Stimulated activated CD8-positive, alpha-beta memory T cell treated with anti-CD3 and anti-CD28 coated beads, Interleukin-7, amount 100 ng/mL, for 48 hours (primary cell): Measurements from ENCODE around the gene CREB1.
"Not testable (repeated sequence)": the region's sequence is repeated elsewhere in the genome, so short reads cannot be mapped to it uniquely, and the experiment has no call there.

Experiments
- DNase-seq, 2 donors: peaks; one replicate each; pipeline ENCODE4 v3.0.0-alpha.2; 2020; ENCODE audit warnings: low read depth in 1 of 2; ENCODE audit errors: extremely low read depth in 1 of 2

CREB1 gene

DNA sequence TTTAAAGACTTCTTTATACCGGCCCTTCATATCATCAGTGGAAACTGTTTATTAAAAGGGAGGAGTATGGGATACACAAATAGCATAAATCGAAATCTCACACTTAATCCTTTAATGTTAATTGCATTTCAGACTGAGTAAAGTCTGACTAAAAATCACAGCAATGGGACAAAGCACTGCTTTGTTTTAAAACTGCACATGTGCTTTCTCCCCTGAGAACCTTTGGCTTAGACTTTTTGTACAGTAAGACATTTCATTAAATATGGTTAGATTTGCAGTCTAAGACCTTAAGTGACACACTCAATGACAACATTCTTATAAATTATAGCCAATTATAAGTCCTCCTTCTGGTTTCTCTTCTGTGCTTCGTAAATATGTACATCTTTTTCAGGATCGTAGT is 83.0 kb downstream of the CREB1 start:
- no peak for DNase-seq

DNA sequence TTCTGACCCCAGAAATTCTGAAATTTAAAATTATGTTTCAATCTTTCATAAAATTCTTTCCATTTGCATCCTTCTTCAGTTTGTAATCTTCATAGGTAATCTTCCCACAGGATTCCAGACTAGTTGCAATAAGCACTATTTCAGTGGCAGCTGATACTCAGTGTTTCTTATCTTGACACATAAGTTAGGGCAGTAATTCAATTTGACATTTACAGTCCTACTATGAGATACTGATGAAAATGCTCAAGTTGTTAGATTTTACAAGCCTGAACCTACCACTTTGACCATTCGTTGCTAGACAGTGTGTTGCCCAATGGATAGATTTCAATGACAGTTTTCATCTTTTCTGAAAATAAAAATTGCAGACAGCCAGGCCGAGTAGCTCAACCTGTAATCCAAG is 85.1 kb downstream of the CREB1 start:
- DNase-seq: no peak

DNA sequence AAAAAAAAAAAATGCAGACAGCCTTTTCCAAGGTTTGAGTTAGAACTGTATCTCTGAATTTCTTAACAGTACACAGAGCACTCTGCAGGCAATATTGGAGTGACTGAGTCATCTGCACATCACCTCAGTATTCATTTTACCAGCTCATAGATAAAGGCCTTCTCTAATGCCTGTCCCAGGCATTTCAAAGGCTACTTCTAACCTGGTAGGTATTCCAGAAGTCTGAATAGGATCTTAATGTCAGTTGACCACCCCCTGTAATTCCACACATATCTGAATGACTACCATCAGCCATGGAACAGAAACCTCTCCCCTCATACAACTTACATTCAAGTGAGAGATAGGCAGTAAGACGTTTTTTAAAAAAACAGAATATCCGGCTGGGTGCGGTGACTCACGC is 86.4 kb downstream of the CREB1 start:
- no peak for DNase-seq

DNA sequence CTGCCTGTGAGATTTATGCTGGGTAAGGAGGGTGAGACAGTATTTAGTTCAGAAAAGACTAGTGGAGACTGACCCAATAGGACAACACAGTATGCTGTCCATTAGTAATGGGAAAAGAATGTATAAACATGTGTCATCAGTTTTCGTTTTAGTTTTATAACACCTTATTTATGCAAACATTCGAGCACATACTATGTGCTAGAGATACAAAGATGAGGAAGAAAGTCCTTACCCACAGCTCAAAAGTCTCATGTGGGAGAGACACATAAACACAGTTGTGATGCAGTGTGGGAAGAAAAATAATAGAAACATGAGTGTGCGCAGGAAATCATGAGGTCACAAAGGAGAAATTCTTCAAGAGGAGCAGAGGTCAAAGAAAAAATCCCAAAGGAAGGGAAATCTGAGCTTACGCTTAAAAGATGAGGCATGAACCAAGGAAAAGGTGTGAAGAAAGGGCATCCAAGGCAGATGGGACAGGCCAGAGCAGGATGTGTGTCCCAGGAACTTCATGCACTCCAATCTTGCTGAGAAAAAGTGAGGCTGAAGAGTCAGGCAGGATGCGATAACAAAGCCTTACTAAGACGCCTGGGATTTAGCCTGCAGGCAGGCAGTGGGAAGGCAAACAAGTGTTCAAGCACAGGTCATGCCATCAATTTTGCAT is 87.4 kb downstream of the CREB1 start:
- no peak for DNase-seq

- DNase-seq: no peak
These were observed 90.0 kb downstream of the CREB1 start for GRCh38 chr2:207619764-207620203.

DNA sequence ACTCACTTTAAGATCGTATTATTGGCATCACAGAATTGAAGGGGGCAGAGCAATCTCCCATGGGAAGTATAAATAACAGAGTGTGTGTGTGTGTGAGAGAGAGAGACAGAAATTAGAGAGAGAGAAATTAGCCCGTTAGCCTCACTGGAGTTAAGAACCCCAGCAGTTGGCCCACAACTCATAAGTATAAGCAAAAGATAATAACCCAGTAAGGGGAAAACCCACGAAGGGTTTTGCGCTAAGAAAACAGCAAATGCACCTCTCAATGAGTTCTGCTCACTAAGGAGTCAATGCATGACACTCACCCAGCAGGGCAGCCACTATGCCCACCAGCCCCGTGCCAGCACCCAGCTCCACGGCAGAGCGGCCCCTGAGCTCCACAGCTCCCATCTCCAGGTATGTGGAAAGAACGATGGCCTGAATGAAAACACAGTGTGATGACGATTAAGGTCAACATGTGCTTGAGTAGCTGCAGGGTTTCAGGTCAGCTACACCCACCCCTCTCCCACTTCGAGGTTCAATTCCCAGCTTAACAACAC is 91.8 kb downstream of the CREB1 start:
- DNase-seq: no peak

- DNase-seq: peak; percentile 37 to 49
These were observed 94.6 kb downstream of the CREB1 start for GRCh38 chr2:207624185-207625013.

GRCh38 chr2:207625014-207625907 is 95.5 kb downstream of the CREB1 start, which contains the start of gene METTL21A:
TSS of gene METTL21A (minus strand) at chr2:207625394. CDS start at chr2:207624375, 1,019 bp downstream.
- peak; percentile 92 for DNase-seq

DNA sequence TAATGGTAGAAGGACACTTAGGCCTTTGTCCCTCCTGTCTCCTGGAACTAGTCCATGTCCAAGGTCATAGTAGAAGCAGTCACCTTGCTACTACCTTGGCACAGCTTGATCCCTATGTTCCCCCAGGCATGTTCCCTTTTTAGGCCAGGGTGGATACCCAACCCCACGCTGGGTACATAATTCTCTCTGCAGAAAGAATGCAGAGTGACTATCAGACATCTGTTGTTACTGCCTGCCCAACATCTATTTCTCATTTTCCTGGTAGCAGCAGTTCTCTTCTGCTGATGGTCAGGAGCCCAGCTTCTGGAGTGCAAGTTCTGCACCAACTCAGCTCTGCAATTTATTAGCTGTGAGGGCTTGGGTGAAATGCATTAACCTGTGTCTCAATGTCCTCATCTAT is 99.8 kb downstream of the CREB1 start:
- no peak for DNase-seq

DNA sequence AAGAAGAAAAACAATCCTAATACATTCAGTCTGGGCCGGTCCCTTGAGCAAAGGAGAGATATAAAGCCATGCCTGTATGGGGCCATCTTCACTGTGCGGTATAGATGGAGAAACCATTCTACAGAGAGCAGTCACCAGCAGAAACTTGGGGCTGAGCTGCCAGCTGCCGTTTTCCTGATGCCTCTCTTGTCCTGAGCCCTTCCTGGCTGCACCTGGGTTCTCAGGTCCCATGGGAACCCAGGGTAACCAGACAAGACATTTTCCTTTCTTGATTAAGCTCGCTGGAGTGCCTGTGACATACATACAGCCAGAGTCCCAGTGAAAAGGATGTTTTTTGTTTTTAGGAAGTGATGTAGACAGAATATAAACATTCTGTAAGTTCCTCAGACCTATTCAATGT is 100.7 kb downstream of the CREB1 start:
- DNase-seq: no peak

DNA sequence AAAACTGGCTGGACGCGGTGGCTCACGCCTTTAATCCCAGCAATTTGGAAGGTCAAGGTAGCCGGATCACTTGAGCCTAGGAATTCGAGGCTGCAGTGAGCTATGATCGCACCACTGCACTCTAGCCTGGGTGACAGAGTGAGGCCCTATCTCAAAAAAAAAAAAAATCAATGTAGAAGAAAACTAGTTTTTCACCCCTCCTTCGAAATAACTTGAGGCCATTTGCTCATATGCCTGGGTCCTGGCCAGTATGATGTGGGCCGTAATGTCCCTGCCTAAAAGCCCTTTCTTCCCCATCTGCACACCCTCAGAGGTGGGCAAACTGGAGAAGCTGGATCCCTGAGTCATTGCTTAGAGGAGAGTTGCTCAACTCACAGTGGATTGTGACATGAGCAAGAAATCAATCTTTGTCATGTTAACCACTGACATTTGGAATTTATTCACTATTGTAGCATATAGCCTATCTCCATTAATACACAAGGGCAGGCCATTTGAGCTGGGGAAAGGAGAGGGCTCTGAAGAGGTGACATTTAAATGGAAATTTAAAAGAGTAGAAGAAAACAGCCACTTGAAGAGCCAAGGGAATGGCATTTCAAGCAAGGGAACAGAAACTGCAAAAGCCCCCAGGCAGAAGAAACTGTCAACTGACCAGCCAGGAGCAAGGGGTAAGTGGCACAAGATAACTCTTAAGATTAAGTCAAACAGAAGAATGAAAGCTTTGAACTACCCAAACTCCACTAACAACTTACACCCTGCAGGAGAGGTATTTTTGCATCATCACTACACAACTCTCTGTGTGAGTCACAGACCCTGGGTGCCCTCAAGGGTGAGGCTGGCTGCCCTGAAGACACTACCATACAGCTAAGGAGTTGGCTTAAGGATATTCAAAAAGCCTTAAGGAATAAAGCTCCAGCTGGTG is 103.1 kb downstream of the CREB1 start:
- DNase-seq: no peak

DNA sequence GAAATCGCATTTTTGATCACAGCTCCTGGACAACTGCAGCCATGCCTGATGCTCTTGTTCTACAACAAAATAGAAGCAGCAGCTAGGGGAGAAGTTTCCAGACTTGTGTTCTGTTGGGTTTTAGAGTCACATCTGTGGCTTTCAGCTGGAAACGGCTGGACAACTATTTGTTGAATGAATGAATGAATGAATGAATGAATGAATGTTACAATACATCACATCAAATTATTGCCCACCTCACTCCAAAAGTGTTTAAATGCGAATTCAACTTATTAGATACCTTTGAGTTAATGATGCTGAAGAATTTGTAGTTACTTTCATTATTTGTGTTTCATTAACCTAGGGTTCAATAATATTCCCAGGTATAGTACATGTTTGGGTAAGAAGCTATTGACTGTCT is 103.9 kb downstream of the CREB1 start:
- no peak for DNase-seq

GRCh38 chr2:207635468-207636200 is 105.9 kb downstream of the CREB1 start:
- no peak for DNase-seq

DNA sequence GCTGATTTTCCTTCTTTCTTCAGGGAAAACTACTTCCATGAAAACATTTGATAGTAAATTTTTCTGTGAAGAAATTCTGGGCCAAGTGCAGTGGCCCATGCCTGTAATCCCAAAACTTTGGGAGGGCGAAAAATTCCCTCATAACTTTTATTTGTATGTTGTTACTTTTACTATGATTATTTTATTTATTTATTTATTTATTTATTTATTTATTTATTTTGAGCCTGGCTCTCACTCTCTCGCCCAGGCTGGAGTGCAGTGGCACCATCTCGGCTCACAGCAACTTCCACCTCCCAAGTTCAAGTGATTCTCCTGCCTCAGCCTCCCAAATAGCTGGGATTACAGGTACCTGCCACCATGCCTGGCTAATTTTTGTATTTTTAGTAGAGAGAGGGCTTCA is 109.5 kb downstream of the CREB1 start:
- DNase-seq: not testable (repeated sequence)

DNA sequence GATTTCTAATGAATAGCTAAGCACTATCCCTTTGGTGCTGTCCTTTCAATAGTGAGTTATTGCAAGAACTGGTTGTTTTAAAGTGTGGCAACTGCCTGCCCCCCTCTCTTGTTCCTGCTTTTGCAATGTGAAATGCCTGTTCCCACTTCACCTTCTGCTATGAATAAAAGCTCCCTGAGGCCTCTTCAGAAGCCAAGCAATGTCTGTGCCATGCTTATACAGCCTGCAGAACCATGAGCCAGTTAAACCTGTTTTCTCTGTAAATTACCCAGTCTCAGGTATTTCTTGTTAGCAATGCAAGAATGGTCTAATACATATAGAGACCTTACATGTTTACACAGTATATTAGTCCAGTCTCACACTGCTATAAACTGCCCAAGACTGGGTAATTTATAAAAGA is 110.4 kb downstream of the CREB1 start:
- DNase-seq: no peak

DNA sequence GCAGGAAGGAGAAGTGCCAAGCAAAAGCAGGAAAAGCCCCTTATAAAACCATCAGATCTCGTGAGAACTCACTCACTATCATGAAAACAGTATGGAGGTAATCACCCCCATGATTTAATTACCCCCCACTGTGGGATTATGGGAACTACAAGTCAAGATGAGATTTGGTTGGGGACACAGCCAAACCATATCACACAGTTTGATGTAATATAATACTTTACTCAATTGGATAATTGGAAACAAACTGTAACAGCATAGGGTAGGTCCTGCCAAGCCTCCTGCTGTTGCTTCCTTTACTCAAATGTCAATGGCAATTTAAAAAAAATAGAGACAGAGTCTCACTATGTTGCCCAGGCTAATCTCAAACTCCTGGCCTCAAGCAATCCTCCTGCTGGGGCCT is 110.9 kb downstream of the CREB1 start:
- DNase-seq: no peak

- no peak for DNase-seq
These were observed 114.1 kb downstream of the CREB1 start for GRCh38 chr2:207643892-207644291.

DNA sequence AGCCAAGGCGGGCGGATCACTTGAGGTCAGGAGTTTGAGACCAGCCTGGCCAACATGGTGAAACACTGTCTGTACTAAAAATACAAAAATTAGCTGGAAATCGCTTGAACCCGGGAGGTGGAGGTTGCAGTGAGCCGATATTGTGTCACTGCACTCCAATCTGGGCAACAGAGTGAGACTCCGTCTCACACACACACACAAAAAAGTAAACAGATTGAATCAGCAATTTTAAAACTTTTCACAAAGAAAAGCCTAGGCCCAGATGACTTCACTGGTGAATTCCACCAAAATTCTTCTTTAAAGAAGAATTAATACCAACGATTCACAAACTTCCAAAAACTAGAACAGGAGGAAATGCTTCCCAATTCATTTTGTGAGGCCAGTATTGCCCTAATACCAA is 116.8 kb downstream of the CREB1 start:
- DNase-seq: not testable (repeated sequence)
